ENCODE measurements around the gene KRTAP5-7. TPM values are rescaled to one million over a fixed set of nuclear protein-coding genes. Genes with fewer than 3 reads are reported as not detected.

The KRTAP5-7 gene
- polyA plus RNA-seq, 1 donor: not detected

- no peak for DNase-seq (ENCODE audit: low read depth)
These were observed 31.5 kb upstream of the KRTAP5-7 start for GRCh38 chr11:71495286-71496230.

GRCh38 chr11:71496421-71496820, 30.6 kb upstream of the KRTAP5-7 start:
- no peak for DNase-seq (ENCODE audit: low read depth)

GRCh38 chr11:71498091-71498490, 29.0 kb upstream of the KRTAP5-7 start:
- DNase-seq (ENCODE audit: low read depth): no peak

- DNase-seq (ENCODE audit: low read depth): no peak
These were observed 27.9 kb upstream of the KRTAP5-7 start for GRCh38 chr11:71499125-71499524.

GRCh38 chr11:71499546-71499945, 27.5 kb upstream of the KRTAP5-7 start:
- no peak for DNase-seq (ENCODE audit: low read depth)

GRCh38 chr11:71500601-71501021, 26.5 kb upstream of the KRTAP5-7 start:
- no peak for DNase-seq (ENCODE audit: low read depth)

DNA sequence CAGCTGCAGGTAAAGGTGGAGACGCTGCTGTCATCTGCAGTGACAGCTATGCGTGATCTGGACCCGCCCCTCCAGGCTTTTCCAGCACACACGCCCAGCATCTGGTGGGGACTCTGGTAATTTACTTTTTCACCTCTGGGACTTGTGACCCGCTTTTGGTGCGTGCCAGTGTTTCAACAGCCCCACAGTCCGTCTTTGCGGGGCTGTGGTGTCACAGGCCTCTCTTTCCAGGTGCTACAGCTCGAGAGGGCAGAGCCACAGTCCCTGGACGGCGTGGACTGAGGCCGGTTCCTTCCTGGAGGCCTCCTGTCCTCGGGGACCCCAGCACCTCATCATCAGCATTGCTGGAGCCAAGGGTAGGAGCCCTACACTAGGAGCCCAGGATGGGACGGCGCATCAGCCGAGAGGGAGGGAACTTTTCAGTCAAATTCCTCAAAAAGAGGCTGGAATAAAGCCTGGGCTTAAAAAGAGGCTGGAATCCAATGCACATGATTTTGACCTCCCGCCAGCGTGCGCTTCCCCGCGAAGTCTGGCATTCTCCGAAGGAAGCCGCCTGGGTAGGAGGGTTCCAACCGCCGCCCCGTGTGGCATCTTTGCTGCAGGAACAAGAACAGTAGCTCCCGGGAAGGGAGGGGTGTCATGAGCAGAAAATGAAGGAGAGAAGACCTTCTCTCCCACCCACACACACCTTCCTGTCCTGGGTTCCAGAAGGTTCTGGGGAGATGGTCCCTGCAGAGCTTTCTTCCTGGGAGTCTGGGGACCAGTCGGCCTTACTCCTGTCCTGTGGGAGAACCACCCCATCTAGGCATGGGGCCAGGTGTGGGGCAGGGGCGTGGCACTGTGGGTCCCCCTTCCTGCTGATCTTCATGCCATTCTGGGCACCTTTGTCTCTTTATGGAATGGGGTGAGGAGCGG, 25.7 kb upstream of the KRTAP5-7 start:
- DNase-seq (ENCODE audit: low read depth): no peak

DNA sequence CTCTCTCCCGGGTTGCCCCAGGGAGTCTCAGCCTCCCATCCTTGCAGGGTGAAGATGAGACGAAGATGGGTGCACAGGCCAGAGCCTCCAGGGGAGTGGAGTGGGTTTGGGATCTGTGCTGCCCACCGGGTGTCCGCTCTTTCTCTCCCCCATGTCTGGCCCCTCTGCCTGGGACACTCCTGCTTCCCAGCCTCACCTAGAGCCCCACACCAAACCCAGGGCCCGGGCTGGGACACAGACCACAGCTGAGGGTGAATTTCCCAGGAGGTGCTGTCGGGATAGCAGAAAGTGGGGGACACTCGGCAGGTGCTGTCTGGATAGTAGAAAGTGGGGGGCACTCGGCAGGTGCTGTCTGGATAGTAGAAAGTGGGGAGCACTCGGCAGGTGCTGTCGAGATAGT, 25.0 kb upstream of the KRTAP5-7 start:
- DNase-seq (ENCODE audit: low read depth): no peak

DNA sequence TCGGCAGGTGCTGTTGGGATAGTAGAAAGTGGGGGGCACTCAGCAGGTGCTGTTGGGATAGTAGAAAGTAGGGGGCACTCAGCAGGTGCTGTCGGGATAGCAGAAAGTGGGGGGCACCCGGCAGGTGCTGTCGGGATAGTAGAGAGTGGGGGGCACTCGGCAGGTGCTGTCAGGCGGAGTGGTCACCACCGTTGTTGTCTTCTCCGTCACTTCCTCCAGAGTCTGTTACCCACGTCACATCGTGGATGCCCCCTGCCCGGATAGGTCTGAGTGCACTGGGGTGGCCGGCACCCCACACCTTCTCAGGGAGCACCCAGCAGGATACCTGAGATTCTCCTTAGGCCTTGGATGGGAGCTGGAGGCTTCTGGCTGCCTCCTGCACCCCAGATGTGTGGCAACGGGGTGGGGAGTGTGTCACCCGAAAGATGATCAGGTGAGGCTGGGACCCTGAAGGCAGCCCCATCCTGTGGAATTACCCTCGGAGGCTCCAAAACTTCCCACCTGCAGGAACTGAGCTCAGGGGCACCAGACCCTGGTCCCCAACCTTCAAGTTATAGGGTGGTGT, 24.1 kb upstream of the KRTAP5-7 start:
- no peak for DNase-seq (ENCODE audit: low read depth)

DNA sequence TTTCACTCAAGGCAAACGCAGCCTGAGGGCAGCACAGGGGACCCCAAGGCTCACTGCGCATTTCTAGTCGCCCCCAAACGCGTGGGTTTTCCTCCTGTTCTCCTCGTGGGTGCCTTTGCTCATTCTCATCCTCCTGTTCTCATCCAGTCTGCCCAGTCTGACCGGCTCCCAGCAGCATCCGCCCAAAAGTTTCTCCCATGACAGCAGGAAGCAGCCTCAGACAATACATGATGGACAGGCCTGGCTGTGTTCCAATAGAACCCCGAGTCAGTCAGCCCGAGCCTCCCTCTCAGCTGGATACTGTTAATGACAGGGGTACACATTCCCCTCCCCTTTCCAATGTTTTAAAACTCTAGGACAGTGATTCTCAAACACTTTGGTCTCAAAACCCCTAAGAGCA, 22.5 kb upstream of the KRTAP5-7 start:
- DNase-seq (ENCODE audit: low read depth): no peak

DNA sequence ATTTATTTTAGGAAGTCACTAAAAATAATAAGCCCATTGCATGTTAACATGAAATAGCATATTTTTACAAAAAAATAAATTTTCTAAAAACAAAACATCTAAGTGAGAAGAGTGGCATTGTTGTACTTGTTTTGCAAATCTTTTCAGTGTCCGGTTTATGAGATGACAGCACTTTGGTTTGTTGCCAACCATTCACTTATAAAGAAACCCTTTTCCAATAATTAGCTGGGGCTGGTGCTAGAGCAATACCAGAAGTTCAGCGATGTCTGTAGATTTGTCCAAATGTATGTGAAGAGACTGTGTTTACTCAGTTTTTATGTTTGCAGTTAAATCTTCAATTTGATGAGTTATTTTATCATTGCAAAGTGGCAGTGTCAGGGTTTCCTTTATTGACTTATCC, 22.1 kb upstream of the KRTAP5-7 start:
- DNase-seq (ENCODE audit: low read depth): no peak

GRCh38 chr11:71505781-71506180, 21.3 kb upstream of the KRTAP5-7 start:
- DNase-seq (ENCODE audit: low read depth): no peak

GRCh38 chr11:71507102-71507501, 20.0 kb upstream of the KRTAP5-7 start:
- no peak for DNase-seq (ENCODE audit: low read depth)

DNA sequence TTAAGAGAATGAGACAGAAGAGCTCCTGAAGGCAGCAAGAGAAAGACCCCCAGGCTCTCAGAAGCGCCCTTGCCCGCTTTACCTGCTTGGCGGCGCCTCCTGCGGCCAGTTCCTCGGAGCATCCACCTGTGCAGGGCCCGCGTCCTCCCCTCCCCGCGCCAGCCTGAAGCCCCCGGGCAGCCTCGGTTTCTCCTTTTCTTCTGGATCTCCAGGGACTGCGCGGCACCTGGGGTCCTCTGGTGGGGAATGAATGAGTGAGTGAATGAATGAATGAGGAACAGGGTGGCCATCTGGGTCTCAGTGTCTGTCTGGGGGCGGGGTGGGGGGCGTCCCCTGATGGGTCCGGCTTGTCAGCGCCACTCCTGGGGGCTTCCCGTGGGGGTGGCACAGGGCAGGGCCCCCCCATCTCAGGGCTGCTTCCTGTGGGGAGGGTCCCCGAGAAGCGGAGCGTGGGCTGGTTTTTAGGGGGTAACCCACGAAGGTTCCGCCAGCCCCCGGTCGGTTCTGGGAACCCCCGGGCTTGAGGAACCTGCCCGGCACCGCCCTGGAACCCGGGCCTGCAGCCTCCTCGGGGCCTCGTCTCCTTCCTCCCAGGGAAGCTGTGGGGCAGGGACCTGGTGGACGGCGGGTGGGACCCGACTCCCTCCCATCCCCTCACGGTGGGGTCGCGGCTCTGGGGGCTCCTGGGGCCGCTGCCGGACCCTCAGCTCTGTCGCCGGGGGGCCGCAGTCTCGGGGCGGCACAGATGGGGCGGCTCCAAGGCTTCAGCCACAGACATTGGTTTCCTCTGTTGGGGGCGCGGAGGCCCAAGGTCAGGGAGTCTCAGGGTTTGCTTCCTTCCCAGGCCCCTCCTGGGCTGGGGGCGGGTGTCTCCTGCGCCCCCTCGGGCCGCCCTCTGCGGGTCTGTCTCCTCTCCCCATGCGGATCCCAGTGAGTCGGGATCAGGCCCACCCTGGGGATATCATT, 8.3 kb upstream of the KRTAP5-7 start:
- no peak for DNase-seq (ENCODE audit: low read depth)

- DNase-seq (ENCODE audit: low read depth): no peak
These were observed 7.5 kb upstream of the KRTAP5-7 start for GRCh38 chr11:71519546-71519945.

DNA sequence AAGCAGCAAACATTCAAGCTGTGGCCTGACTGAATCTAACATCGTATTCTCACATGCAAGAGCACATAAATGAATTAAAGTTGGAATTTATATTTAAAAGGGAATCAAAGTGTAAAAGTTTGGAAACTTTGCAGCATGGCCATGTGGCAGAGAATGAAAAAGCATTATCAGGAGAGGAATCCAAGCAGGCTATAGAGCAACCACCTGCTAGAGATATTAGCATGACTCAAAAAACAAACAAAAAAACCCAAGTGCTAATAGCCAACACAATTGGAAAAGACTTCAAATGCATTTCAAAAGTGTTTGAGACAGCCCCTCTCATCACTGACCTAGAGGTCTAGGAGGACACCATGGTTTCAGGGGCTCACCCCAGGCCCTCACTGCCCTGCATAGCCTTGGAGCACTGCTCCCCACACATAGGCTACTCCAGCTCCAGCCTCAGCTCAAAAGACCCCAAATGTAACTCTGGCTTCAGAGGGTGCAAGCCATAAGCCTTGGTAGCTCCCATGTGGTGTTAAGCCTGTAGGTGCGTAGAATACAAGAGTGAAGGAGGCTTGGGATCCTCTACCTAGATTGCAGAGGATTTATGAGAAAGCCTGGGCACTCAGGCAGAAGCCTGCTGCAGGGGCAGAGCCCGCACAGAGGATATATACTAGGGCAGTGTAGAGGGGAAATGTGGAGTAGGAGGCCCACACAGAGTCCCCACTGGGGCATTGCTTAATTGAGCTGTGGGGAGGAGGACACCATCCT, 1.7 kb upstream of the KRTAP5-7 start:
- DNase-seq (ENCODE audit: low read depth): no peak

GRCh38 chr11:71525938-71526495, 1.1 kb upstream of the KRTAP5-7 start:
- DNase-seq (ENCODE audit: low read depth): no peak

DNA sequence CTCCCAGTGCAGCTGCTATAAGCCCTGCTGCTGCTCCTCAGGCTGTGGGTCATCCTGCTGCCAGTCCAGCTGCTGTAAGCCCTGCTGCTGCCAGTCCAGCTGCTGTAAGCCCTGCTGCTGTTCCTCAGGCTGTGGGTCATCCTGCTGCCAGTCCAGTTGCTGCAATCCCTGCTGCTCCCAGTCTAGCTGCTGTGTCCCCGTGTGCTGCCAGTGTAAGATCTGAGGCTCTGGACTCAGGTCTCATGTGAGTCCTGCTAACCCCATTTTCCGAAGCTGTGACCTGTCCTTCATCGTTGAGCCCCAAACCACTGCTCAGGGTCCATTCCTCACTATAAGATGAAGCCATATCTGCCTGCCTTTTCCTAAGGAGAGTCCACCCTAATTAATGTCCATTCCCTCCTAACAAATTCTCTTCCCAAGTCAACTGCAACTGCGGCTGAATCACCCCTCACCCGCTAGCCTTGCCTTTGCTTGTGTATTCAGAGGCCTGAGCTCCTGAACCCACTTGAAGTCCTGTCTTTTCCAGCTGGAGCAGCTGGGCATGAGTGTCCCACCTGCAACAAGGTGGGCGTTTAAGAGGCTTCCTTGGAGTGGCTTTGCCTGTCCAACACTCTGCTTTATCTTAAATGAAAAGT, 626 bp downstream of the KRTAP5-7 start:
- no peak for DNase-seq (ENCODE audit: low read depth)

- no peak for DNase-seq (ENCODE audit: low read depth)
These were observed 3.5 kb downstream of the KRTAP5-7 start for GRCh38 chr11:71530602-71531001.

Data from forelimb muscle (tissue), 1 donor.